HG03196 (cell line): ENCODE results near the gene DNAL1.
"Not testable (repeated sequence)": the region's sequence is repeated elsewhere in the genome, so short reads cannot be mapped to it uniquely, and the experiment has no call there.

Experiments
- ATAC-seq: cut with Tn5 transposase; IDR thresholded peaks from one replicate; pipeline ENCODE4 v1.9.1; 2021; ENCODE audit not compliant: unreplicated experiment

DNAL1 gene

DNA sequence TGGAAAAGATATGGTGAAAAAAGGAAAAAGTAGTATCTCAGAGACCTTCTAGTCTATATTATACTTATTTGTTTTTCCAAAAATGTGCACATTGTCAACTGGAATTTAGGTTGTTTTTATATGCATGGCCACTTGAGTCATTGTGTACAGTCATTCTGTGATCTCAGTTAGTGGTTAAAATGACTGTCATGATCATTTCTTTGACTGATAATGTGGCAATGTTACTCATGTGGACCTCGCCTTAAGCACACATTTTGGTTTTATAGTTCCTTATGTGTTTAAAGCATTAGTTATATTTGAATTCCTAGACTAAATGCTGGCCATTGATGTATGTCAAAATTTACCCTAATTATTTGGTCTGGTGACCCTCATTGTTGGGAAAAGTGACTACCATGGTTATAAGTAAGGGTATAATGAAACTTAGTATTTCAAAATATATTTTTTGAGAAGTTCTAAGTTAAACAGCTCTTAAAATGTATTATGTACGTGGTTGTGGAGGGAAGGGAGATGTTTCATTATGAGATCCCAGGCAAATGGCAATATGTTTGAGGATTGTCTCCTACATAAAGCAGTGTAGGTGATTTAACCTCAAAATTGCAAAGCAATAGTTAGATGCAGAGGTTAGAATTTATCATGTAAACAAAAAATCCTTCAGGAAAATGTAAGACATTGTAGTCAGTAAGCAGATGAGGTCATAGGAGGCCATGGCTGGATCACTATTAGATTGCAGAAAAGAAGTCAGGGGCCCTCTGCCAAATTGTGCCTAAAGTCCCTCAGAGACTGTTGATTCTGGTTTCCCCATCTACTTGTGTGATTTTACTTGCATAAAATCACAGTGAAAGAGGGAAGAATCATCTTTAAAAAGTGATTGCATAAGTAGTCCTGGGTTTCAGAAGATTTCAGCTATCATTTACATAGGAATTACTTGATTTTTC, 51.9 kb downstream of the DNAL1 start:
- ATAC-seq = peak; percentile 74

DNA sequence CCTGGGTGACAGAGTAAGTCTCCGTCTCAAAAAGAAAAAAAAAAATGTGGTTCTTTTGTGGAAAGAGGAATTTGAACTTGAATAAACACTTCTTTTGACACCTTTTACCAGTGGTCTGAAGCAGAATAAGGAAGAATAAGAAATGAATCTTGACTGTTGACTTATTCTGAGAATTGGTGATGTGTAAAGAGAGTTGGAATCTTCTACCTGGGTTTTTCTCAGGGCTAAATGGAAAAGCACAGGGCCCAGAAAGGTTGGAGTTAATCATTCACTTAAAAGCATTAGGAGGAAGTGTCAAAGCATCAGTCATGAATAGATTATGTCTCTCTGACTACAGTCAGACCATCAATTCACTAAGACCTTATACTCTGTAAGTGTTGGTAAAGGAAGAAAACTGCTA, 55.5 kb downstream of the DNAL1 start:
- peak; percentile 39 for ATAC-seq

DNA sequence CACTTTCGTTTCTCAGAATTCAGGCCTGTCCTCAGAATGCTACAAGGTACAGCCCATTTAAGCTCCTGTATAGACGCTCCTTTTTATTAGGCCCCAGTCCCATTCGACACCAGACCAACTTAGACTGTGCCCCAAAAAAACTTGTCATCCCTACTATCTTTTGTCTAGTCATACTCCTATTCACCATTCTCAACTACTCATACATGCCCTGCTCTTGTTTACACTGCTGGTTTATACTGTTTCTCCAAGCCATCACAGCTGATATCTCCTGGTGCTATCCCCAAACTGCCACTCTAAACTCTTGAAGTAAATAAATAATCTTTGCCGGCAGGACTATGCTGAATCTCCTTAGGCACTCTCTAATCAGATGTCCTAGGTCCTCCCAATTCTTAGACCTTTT, 63.3 kb downstream of the DNAL1 start:
- ATAC-seq = not testable (repeated sequence)

DNA sequence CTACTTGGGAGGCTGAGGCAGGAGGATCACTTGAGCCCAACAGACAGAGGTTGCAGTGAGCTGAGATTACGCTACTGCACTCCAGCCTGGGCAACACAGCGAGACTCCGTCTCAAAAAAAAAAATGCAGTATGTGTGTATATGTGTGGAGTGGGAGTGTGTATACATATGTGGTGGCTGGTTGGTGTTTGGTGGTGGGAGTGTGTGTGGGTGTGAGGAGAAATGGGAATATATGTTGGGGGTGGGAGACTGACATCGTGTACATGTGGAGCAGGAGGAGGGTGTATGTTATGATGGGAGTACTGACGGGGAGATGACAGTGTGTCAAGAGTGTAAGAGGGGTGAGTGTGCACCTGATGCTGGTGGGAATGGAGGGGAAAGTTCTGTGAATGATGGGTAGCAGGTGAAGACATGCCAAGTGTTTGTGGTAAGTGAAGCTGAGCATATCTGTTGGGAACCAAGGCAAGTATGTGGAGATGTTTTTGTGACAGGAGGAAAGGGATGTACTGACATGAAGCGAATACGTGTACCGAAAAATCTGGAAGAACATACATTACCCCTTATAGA, 65.2 kb downstream of the DNAL1 start:
- ATAC-seq = no peak

DNA sequence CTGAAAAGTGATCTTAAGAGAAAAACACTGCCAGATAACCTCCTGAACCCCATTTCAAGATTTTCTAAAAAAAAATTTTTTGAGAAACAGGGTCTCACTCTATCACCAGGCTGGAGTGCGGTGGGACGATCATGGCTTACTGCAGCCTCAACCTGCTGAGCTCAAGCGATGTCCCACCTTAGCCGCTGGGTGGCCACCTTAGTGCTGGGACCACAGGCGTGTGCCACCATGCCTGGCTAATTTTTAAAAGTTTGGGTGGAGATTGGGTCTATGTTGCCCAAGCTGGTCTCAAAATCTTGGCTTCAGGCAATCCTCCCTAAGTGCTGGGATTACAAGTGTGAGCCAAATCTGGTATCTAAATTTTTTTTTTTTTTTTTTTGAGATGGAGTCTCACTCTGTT, 66.0 kb downstream of the DNAL1 start:
- ATAC-seq = no peak

DNA sequence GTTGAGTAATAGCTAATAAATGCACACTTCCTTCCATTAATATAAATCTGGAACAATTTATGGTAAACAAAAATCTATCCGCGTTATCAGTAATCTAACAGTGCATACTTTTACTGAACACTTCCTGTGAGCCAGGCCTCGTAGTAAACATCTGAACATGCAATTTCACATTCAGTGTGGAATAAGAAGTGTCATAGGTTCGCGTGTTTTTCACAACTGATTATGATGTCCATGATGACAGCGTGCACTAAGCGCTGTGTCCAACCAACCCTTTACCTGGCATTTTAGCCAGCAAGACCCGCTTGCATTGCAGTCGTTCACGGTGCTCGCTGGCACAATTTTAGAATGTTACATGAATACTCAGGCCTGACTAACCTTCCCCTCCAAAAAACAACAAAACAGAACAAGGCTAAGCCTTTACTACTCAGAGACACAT, 67.3 kb downstream of the DNAL1 start:
- ATAC-seq = no peak

DNA sequence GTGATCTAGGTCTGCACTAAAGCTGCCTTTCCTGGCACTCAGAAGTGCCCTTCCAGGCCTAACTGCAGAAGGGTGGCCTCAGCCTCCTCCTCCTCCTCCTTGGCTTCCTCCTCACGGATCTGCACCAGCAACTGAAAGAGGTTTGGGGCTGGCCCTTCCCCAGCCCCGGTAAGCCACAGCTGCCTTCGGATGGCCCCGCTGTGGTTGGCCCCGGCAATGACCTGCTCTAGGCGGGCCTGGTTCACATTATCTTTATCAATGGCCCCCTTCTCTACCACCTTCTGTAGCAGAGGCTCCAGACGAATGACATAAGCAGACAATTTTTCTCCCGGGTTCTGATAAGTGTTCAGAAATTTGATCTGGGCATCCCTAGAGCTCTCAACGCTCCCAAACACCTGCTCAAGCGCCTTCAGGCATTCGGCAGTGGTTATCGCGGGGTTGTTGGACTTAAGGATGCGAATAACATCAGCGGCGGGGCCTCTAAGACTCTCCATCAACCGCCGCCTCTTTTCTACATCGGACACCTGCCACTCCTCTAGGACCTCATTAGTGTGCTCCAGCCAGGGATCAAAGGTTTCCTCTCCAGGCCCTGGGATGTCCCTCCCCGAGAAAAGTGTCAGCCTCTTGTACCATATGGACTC, 67.9 kb downstream of the DNAL1 start:
- no peak for ATAC-seq

DNA sequence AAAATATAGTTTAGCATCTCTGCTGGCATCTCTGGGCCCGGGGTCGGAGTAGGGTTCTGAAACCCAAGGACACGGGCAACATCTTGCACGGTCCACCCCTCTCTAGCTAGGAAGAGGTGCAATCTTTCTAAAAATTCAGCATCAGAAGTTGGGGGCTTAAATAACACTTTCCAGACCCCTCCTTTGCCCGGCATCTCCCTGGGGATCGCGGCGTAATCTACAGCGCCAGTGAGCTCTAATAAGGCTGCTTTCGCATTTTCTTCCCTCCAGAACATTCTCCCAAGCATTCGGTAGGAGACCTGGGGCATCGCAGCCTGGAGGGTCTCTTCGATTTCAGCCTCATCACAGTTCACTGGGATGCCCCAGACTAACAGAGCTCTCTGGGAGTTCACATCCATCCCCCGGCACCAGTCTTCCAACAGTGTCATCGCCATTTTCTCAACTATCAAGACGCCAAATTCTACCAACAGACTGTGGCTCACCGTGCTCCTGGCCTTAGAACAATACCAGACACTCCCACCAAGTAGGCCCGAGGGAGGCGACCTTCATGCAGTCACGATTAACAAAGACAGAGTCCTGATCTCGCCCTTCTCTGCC, 68.5 kb downstream of the DNAL1 start:
- ATAC-seq = no peak

DNA sequence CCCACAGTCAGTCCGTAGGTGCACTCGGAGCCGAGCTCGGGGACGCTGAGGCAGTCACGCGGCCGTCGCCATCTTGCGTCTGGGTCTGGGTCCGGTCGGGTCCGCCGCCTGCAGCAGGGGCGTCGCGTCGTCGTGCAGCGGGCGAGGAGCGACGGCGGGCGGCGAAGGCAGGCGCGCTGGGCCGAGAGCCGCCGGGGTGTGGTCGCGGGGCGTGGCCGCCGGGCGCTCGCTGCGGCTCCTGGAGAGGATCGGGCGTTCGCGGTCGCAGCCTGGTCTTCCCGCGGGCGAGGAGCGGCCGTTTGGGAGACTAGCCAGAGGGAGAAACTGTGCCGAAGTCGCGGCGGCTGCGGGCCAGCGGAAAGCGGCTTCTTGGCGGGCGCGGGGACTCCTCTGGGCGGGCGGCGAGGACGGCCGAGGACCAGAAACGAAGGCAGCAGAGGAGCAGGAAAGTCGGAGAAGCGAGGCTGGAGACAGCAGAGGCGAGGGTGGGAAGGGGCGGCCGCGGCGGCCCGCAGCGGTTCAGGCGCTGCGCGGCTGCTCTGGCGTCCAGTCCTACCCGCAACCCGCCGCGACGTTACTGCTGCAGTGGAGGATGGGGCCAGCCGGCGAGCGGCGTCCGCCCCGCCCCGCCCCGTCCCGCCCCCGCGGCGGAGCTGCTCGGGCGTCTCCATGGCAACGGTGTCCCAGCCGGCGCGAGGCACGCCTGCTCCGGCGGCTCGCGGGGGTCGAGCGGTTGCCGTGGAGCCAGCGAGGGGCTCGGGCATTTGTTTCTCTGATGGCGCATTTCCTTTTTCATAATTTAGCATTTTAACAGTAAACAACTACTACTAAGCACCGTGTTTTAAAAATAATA, 69.2 kb downstream of the DNAL1 start, which contains the start of gene PNMA1:
Gene PNMA1 (minus strand): TSS at position 582 of the 853 bp plus-strand sequence. CDS start 745 bp downstream, outside the sequence.
- ATAC-seq = peak; percentile 62

DNA sequence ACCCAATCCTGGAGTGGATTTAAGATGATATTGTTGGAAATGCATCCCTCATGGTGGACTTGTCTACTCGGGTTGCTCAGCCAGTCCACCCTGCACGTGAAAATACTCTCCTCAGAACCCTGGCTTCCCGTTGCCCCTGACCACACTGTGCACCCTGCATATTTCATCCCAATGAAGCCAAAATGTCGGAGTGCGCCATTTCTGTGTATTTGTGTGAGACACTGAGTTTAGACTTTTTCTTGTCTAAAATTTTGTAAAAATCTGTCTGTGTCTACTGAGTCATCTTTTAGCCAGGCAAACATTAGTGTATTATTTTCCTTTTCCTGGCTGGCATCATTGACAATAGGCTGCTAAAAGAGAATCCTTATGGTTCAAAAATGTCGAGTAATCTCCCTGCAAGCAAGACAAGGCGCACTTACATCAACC, 69.9 kb downstream of the DNAL1 start:
- ATAC-seq = no peak

DNA sequence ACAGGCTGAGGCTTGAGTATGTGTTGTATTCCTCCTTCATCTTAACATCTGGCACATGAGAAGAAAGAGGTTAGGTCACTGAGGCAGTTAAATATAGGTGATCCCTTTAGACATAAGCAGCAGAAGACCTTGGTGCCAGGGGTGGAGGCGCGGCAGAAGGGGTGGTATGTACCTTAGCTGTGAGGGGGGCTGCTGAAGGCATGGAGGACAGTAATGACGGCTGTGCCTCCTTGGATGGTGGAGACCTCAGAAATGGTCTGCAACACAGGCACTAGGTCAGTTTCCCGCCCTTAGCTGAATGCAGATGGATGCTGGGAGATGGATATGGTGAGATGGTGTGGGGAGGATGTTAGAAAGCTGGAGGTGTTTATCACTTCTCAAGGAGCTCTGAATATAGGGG, 70.9 kb downstream of the DNAL1 start:
- no peak for ATAC-seq

DNA sequence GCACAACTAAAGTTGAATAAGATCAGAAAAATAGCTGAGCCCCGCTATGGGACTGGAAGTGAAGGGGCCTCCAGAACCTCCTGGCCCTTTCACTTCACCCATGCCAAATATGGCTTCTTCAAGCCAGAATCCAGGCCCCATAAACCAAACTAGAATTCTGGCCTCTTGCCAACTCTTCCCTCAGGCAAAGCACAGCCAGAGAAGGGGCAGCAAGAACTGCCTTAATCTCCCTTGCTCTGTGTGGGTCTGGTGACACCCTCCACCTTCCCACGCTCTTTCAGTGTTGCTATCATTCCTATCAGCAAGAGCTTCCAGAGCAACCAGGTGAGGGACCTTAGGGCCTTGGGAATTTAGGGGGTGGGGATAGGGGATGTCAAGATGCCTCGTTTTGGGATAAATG, 72.5 kb downstream of the DNAL1 start:
- ATAC-seq = no peak

DNA sequence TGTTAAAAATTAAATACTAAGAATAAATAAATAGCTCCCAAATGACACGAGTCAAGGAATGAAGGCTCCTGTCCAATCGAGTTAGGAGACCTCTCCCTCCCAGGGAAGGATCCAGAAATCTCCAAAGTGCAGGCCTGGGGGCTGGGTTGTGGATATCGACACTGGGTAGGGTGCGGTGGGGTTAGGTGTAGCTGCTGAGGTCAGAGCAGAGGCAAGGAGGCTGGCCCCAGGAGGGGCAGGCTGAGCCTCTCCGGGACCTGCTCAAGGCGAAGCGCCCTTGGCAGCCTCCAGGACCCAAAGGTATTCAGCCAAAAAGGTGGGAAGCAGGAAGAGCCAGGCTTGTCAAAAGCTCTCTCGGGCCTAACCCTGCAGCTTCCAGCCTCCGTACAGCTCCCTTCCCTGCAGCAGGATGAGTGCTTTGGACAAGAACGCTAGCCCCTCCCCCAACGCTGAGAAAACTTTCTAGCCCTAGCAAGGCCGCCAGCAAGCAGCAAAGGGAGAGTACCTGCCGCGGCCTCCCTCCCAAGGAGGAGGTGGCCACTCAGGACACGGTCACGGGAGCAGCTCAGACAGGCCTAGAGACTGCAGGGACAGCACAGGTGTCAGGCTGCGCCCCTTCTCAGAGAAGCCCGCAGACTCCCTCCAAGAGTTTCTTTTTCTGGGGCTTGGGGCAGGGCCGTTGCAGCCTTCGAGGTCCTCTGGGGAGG, 73.1 kb downstream of the DNAL1 start:
- no peak for ATAC-seq

DNA sequence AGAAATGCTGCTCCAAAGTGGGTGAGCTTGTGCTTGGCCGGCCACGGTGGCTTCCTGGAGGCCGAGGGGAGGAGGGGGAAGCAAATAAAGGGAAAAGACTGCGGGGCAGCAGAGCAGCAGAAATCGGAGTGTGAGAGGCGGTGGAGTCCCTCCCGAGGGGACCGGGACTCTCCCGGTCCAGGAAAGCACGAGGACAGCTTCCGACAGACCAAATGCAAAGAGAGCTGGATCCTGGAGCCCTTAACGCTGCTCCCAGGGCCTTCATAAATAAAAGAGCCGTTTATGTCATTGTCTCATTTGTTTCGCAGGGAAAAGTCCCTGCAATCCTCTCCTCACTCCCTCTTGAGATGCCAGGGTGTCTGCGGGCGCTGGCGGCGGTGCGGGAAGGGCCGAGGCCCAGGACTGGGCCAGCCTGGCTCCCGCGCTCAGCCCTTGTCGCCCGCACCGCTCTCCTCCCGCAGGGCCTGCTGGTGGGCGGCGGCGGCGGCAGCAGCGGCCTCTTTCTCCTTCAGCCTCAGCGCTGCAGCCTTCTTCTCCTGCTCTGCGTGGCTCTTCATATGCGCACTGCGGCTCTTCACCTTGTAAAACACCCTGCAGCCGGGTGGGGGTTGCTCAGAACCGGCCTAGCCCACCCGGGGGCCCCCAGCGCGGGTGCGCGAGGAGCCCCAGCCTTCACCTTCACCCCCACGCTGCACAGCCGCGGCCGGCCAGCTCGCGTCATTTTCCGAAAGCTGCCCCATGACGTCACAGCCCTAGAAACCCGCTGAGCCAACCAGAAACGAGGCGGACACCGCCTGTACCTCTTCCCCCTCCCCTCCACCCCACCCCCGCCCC, 73.8 kb downstream of the DNAL1 start:
- ATAC-seq = no peak

DNA sequence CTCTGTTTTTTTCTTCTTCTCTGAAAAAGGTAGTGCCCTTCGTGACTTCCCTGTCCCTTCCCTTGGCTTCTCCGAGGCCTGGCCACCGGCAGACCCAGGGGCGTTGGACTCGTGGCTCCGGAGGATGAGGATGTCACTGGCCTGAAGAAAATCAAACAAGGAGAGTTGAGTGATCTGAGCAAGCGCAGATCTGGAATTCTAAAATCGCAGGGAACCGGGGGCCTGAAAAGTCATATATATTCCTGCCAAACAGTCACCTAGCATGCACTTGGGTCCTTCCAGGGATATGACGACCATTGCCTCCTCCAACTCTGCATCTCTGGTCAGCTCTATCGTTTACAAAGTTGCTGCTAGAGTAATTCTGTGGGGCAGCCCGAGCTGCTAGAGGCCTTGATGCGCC, 74.6 kb downstream of the DNAL1 start:
- ATAC-seq = no peak

DNA sequence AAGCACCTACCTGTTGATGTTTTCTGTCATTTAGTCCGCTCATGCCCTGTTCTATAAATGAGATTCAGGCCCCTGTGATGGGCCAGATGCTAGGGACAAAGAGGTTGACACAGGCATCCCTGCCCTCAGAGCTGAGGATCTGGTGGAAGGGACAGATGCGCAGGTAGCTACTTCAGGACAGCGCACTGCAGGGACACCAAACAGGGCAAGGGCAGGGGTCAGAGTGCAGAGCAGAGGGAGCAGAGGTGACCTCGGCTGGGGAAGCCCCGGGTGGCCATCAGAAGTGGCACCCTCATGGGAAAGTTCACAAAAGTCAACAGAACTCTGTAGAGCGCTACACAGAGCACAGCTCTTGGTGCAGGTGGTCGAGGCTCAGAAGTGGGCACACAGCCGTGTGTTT, 75.0 kb downstream of the DNAL1 start:
- no peak for ATAC-seq

DNA sequence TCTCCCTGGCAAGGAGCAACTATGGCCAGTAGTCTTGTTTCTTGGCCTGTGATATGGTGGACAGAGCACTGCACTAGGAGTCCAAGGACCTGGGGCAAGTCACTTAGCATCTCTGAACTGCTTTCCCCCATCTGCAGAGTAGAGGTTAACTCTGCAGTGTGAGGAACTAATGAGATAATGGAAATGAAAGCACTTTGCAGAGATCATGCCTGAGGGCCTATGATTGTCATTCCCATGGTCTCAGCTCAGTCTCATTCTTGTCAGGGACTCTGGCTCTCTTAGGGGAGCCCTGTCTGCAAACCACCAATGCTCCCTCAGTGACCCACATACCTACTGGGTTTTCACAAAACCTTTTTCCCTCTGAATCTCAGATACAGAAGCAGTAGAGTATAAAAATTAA, 75.8 kb downstream of the DNAL1 start:
- no peak for ATAC-seq

DNA sequence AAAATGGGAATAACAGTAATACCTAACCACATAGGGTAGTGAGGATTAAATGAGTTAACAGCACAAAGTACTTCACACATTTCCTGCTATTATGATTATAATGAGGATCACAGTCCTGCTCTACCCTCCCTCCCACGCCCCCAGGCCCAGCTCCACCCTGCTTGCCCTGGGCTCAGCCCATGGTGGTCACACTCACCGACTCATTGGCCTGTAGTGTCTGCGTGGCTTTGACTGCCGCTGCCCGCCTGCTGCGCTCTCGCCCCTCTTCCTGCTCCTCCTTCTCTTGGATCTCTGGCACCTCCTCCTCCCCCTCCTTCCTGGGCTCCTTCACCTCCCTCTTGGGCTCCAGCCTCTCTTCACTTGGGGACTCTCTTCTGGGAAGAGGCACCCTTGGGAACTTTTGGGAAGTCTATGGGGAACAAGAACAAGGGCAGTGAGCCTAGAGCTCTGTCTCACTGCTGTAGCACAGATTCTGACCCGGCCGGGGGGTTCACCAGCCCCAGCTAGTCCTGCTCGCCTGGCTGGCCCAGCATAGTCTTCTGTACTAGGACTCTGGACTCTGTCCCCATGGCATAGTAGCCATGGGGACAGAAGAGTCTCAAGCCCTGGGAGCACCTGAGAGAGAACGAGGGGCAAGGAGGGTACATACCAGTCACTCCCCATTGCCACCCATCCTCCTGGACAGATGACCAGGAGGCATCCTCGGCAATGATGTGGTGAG, 76.5 kb downstream of the DNAL1 start:
- ATAC-seq = no peak
